ENCODE results near the gene TNPO1. TPM values are rescaled to one million over a fixed set of nuclear protein-coding genes. Genes with fewer than 3 reads are reported as not detected.

The TNPO1 gene
- polyA plus RNA-seq, 1 experiment = 134 TPM

DNA sequence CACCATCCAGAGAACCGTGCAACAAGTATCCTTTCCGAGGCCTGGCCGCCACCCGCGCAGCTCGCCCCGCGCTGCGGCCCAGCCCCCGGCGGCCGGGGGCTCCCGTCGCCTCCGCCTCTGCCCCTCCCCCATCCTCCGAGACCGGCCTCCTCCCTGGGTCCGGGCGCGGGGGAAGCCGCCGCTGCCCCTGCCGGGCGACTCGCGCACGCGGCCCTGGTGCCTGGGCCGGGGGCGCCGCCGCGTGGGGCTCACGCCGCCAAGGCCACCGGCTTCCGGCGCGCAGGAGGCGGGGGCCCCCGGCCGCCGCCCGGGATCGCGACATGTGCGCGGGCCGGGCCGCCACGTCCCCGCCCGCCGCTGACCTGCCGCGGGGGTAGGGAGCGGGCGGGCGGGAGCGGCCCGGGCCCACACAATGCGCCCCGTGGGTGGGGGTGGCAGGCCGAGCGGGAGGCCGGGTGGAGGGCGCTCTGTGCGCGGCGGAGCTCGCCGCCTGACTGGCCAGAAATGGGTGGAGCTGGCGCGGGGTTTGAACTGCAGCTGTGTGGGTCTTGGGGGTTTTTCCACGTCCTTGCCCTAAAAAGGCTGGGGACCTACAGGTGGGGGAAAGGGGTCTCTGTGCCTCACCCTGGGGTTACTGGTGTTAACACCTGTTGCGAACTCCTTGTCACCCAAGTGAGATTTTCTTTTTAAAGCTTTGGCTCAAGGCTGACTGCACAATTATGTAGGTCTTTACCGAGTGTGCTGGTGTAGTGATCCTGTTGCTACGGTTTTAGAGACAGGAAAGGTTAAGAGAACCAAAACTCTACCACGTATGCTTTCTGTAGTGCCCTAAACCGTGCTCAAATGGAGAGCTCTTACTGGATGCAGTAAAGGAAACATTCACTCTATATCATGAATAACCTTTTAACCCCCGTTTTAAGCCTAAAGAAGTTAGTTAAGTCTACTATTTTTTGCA lies 32.3 kb downstream of the TNPO1 start:
- TF ChIP-seq, protein P1, sequence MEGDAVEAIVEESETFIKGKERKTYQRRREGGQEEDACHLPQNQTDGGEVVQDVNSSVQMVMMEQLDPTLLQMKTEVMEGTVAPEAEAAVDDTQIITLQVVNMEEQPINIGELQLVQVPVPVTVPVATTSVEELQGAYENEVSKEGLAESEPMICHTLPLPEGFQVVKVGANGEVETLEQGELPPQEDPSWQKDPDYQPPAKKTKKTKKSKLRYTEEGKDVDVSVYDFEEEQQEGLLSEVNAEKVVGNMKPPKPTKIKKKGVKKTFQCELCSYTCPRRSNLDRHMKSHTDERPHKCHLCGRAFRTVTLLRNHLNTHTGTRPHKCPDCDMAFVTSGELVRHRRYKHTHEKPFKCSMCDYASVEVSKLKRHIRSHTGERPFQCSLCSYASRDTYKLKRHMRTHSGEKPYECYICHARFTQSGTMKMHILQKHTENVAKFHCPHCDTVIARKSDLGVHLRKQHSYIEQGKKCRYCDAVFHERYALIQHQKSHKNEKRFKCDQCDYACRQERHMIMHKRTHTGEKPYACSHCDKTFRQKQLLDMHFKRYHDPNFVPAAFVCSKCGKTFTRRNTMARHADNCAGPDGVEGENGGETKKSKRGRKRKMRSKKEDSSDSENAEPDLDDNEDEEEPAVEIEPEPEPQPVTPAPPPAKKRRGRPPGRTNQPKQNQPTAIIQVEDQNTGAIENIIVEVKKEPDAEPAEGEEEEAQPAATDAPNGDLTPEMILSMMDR (IDR thresholded peaks at IDR 0.05; ENCODE audit: low read depth, low read length) = no peak
- H3K27me3 ChIP-seq (ENCODE audit: control insufficient read depth, insufficient read depth, low read length) = no peaks in the 10 kb centered on the region
- CTCF ChIA-PET = interaction anchor here (0.6 to 1.2 kb wide), 2 partner anchors 482 to 493 kb away, joined by 3 to 4 read pairs; no protein-coding TSS in a partner anchor
- H3K4me3 ChIP-seq (ENCODE audit: low read depth, low read length) = peak overlapping the region; percentile 87
- no peaks in the 10 kb centered on the region for H3K9me3 ChIP-seq (ENCODE audit: control insufficient read depth, insufficient read depth, low read length)
- peak overlapping the region; percentile 81 for H3K27ac ChIP-seq (ENCODE audit: low read depth, low read length)
- POLR2A ChIA-PET = interaction anchor here (0.5 to 1.7 kb wide), 8 partner anchors 10 to 224 kb away, joined by 3 to 16 read pairs (median 4); partner anchors contain the start of gene TNPO1
- no peak for DNase-seq (ENCODE audit: low read depth, low spot score)

DNA sequence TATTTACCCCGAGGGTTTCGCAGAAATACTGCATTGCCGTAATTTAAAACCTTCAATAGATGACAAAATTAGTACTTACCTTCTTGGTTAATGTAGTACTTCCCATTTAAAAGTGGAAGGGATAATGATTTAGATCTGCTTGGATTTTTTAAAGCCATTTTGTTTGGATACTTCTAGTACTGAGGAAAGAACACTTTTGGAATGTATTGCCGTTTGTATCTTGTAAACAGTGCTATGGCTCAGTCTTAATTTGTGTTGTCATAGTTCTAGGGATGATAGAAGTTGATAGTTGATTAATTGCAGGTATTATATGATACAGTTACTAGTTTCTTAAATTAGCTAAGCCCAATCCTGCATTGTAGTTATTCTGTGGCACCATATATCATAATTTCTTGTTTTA lies 33.1 kb downstream of the TNPO1 start:
- H3K4me3 ChIP-seq (ENCODE audit: low read depth, low read length) = peak overlapping the region; percentile 87
- no peak for DNase-seq (ENCODE audit: low read depth, low spot score)
- ChIA-PET POLR2A (interaction anchor here (0.6 to 1.7 kb wide), 7 partner anchors 11 to 225 kb away, joined by 3 to 16 read pairs (median 3); partner anchors contain the start of gene TNPO1), CTCF (interaction anchor here (0.6 to 1.2 kb wide), 3 partner anchors 256 to 494 kb away, joined by 3 to 4 read pairs (median 3); no protein-coding TSS in a partner anchor)
- TF ChIP-seq, protein P1 (IDR thresholded peaks at IDR 0.05; ENCODE audit: low read depth, low read length) = no peak
- H3K27ac ChIP-seq (ENCODE audit: low read depth, low read length) = no peak overlapping the region
- no peaks in the 10 kb centered on the region for H3K27me3 ChIP-seq (ENCODE audit: control insufficient read depth, insufficient read depth, low read length)
- H3K9me3 ChIP-seq (ENCODE audit: control insufficient read depth, insufficient read depth, low read length) = no peaks in the 10 kb centered on the region

DNA sequence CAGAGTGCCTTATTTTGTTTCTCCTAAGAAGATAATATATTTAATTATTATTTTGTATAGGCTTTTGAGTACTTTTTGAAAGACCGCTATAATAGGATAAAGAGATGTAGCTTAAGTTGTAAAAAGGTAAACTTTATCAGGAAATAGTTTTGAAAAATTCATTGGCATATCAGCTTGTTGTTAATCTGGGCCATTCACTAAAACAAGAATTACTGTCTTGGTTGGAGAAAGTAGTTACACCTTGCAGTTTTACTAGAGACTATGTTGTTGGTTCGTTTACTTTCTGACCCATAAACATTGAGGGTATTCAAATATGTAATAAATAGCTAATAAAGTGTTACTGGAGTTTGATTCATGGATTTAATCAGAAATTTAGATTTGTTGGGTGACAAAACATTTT lies 33.7 kb downstream of the TNPO1 start:
- CTCF ChIA-PET = interaction anchor here (0.6 to 1.2 kb wide), 2 partner anchors 256 to 484 kb away, joined by 3 to 4 read pairs; no protein-coding TSS in a partner anchor
- DNase-seq (ENCODE audit: low read depth, low spot score) = no peak
- Histone ChIP-seq H3K4me3 (ENCODE audit: low read depth, low read length) (peak overlapping the region; percentile 87), H3K27ac (ENCODE audit: low read depth, low read length) (no peak overlapping the region), H3K27me3 (ENCODE audit: control insufficient read depth, insufficient read depth, low read length) (no peaks in the 10 kb centered on the region), H3K9me3 (ENCODE audit: control insufficient read depth, insufficient read depth, low read length) (no peaks in the 10 kb centered on the region)
- POLR2A ChIA-PET = interaction anchor here (1.7 kb wide), 1 partner anchor 33 kb away, joined by 16 read pairs; the partner anchor contains the start of gene TNPO1
- TF ChIP-seq, protein P1 (IDR thresholded peaks at IDR 0.05; ENCODE audit: low read depth, low read length) = no peak

DNA sequence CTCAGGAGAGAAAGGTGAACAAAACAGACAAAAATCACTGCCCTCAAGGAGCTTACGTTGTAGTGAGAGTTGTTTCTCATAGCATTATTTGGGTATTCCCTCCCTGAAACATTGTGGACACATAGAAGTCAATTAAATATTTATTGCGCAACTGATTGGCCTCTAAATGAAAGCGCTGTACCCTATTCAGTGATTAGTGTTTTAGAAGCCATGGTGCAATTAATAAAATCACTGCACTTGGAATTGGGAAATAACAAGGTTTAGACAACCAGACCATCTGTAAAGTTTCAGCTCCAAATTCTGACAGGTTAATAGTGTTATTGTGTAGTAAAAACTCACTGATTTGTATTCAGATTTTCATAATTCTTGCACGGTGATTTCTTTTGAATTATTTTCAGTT lies 35.9 kb downstream of the TNPO1 start:
- H3K9me3 ChIP-seq (ENCODE audit: control insufficient read depth, insufficient read depth, low read length) = no peaks in the 10 kb centered on the region
- H3K27me3 ChIP-seq (ENCODE audit: control insufficient read depth, insufficient read depth, low read length) = no peaks in the 10 kb centered on the region
- TF ChIP-seq, protein P1 (IDR thresholded peaks at IDR 0.05; ENCODE audit: low read depth, low read length) = no peak
- ChIA-PET POLR2A (no interaction called here), CTCF (no interaction called here)
- no peak for DNase-seq (ENCODE audit: low read depth, low spot score)
- no peak overlapping the region for H3K27ac ChIP-seq (ENCODE audit: low read depth, low read length)
- H3K4me3 ChIP-seq (ENCODE audit: low read depth, low read length) = no peak overlapping the region

DNA sequence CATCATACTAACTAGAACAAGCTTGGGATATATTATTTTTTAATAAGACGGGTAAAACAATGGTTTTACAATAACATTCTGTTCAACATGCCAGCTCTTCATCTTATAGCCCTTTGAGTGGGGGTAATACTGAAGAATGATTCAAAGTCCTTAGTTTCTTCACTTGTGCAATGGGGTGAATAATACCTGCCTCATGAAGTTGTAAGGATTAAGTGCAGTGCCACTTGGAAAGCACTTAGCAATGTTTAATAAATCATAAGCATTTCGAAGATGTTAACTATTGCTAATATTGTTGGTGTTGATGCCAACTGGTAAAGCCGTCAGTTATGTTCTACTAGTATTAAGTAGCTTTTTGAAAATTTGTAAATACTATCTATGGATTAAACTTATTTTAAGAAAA lies 38.0 kb downstream of the TNPO1 start:
- no peak for DNase-seq (ENCODE audit: low read depth, low spot score)
- Histone ChIP-seq H3K27me3 (ENCODE audit: control insufficient read depth, insufficient read depth, low read length) (no peaks in the 10 kb centered on the region), H3K27ac (ENCODE audit: low read depth, low read length) (no peak overlapping the region), H3K4me3 (ENCODE audit: low read depth, low read length) (no peak overlapping the region), H3K9me3 (ENCODE audit: control insufficient read depth, insufficient read depth, low read length) (no peaks in the 10 kb centered on the region)
- ChIA-PET POLR2A (no interaction called here), CTCF (interaction anchor here (1.2 kb wide), 1 partner anchor 245 kb away, joined by 3 read pairs; no protein-coding TSS in a partner anchor)
- TF ChIP-seq, protein P1 (IDR thresholded peaks at IDR 0.05; ENCODE audit: low read depth, low read length) = no peak

Data from AG04450 (cell line).